Measurements from ENCODE around the gene ANXA4.

DNA sequence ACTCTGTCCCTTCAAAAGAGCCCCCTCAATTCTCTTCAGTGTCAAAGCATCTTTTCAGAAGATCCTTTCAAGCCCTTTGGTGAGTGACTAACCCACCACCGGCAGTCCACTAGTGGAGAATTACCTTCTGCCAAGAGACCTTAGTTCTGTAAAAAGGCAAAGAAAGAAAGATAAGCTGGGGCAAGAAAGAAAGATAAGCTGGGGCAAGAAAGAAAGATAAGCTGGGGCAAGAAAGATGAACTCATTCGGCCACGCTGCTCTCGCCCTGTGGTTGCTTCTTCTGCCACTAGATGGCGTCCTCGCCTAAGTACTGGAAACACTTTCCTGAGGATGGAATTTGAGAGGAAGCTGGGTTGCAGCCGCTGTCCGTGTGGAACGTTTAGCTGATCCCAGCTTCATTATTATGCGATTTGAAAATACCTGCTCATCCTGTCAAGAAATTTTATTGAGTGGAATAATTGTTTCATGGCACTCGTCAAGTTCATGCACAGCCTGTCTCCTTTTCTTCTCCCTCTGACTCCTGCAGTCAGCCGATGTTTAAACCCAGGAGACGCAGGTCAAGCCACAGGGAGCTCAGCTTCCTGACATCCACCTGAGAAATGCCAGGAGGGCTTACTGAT, 17.3 kb upstream of the ANXA4 start:
- peak; percentile 95 for TF ChIP-seq CTCF (IDR thresholded peaks at IDR 0.05)
- no peak for TF ChIP-seq REST (IDR thresholded peaks at IDR 0.05; ENCODE audit: insufficient read depth in 1 of 2, low read depth in 2 of 2, low read length in 1 of 2)
- TF ChIP-seq POLR2AphosphoS5 (IDR thresholded peaks at IDR 0.05; ENCODE audit: low read depth, low read length), result no peak
- no peak for TF ChIP-seq SIN3A (IDR thresholded peaks at IDR 0.05; ENCODE audit: borderline replicate concordance, insufficient read depth, low read depth, low read length)
- TF ChIP-seq TCF7L2 (IDR thresholded peaks at IDR 0.05; ENCODE audit: low read depth, low read length), result no peak

Measured in Panc1 (cell line).